Memory B cell (primary cell): Measurements from ENCODE around the gene DENND4B.

Experiments used
- ATAC-seq: fragments of 150-1000 bp; cut with Tn5 transposase; 2 replicates; pipeline ENCODE4 v1.10.0; 2021; ENCODE audit warnings: low read depth, mild to moderate bottlenecking, moderate library complexity
- DNase-seq, 2 donors: peaks; one replicate each; pipeline ENCODE4 v3.0.0; 2022; ENCODE audit warnings: low spot score in 2 of 2
- H3K27ac Mint-ChIP-seq: one replicate; pipeline ENCODE4 v1.8.0; 2022; ENCODE audit warnings: mild to moderate bottlenecking, moderate library complexity, mixed read lengths
- H3K27me3 Mint-ChIP-seq: one replicate; pipeline ENCODE4 v1.8.0; 2022; ENCODE audit warnings: mixed read lengths
- H3K36me3 Mint-ChIP-seq: one replicate; pipeline ENCODE4 v1.8.0; 2022; ENCODE audit warnings: mild to moderate bottlenecking, mixed read lengths
- H3K4me1 Mint-ChIP-seq: one replicate; pipeline ENCODE4 v1.8.0; 2022; ENCODE audit warnings: mixed read lengths
- H3K4me3 Mint-ChIP-seq: one replicate; pipeline ENCODE4 v1.8.0; 2022; ENCODE audit warnings: mild to moderate bottlenecking, moderate library complexity, mixed read lengths
- H3K9me3 Mint-ChIP-seq: one replicate; pipeline ENCODE4 v1.8.0; 2022; ENCODE audit warnings: mixed read lengths

The DENND4B gene

GRCh38 chr1:153963030-153963849 lies 16.7 kb upstream of the DENND4B start, which contains the start of gene SLC39A1:
Gene SLC39A1, minus strand, starts transcription at chr1:153963537. Its CDS starts 822 bp downstream, at chr1:153962715.
- Mint-ChIP-seq H3K27ac (peak within 1 kb of the TSS; percentile 86), H3K9me3 (no peaks in the 10 kb centered on the region), H3K36me3 (peaks cover 2% of the 10 kb centered on the region), H3K4me1 (peaks cover 42% of the 10 kb centered on the region), H3K4me3 (peak within 1 kb of the TSS; percentile 85), H3K27me3 (no peaks in the 10 kb centered on the region)
- DNase-seq (peak; percentile 87 to 89), ATAC-seq (peak; percentile 40)

GRCh38 chr1:153962088-153963029 lies 15.8 kb upstream of the DENND4B start:
- Mint-ChIP-seq H3K4me3 (peak overlapping the region; percentile 85), H3K27me3 (no peaks in the 10 kb centered on the region), H3K27ac (peak overlapping the region; percentile 86), H3K9me3 (no peaks in the 10 kb centered on the region), H3K36me3 (peaks cover 2% of the 10 kb centered on the region), H3K4me1 (peaks cover 38% of the 10 kb centered on the region)
- no peak for DNase-seq
- no peak for ATAC-seq

GRCh38 chr1:153961421-153961820 lies 14.9 kb upstream of the DENND4B start:
- peak overlapping the region; percentile 21 for H3K4me3 Mint-ChIP-seq

GRCh38 chr1:153960206-153960605 lies 13.7 kb upstream of the DENND4B start:
- DNase-seq = no peak
- no peak overlapping the region for H3K27ac Mint-ChIP-seq
- H3K4me1 Mint-ChIP-seq = peaks cover 43% of the 10 kb centered on the region
- H3K27me3 Mint-ChIP-seq = no peaks in the 10 kb centered on the region
- H3K9me3 Mint-ChIP-seq = no peaks in the 10 kb centered on the region
- peaks cover 2% of the 10 kb centered on the region for H3K36me3 Mint-ChIP-seq
- no peak for ATAC-seq
- no peak overlapping the region for H3K4me3 Mint-ChIP-seq

More at GRCh38 chr1:153961421-153961820, 14.9 kb upstream of the DENND4B start:
- no peaks in the 10 kb centered on the region for H3K27me3 Mint-ChIP-seq
- H3K4me1 Mint-ChIP-seq = peaks cover 44% of the 10 kb centered on the region
- peaks cover 2% of the 10 kb centered on the region for H3K36me3 Mint-ChIP-seq
- no peak overlapping the region for H3K27ac Mint-ChIP-seq
- DNase-seq (no peak), ATAC-seq (no peak)
- H3K9me3 Mint-ChIP-seq = no peaks in the 10 kb centered on the region

- Mint-ChIP-seq H3K9me3 (no peaks in the 10 kb centered on the region), H3K4me1 (peaks cover 43% of the 10 kb centered on the region), H3K36me3 (peaks cover 2% of the 10 kb centered on the region), H3K27me3 (no peaks in the 10 kb centered on the region), H3K4me3 (peak overlapping the region; percentile 15), H3K27ac (no peak overlapping the region)
- DNase-seq (no peak), ATAC-seq (no peak)
These were observed 12.9 kb upstream of the DENND4B start for GRCh38 chr1:153959454-153959853.

- Mint-ChIP-seq H3K27me3 (no peaks in the 10 kb centered on the region), H3K4me3 (peak overlapping the region; percentile 92), H3K36me3 (peaks cover 8% of the 10 kb centered on the region), H3K27ac (peak overlapping the region; percentile 89), H3K9me3 (no peaks in the 10 kb centered on the region), H3K4me1 (peaks cover 45% of the 10 kb centered on the region)
- ATAC-seq (no peak), DNase-seq (no peak)
These were observed 12.4 kb upstream of the DENND4B start for GRCh38 chr1:153958961-153959260.

- DNase-seq = peak; percentile 91 to 96
- H3K4me1 Mint-ChIP-seq = peaks cover 41% of the 10 kb centered on the region
- peak within 1 kb of the TSS; percentile 92 for H3K4me3 Mint-ChIP-seq
- peak; percentile 87 for ATAC-seq
- H3K9me3 Mint-ChIP-seq = no peaks in the 10 kb centered on the region
- H3K36me3 Mint-ChIP-seq = peaks cover 9% of the 10 kb centered on the region
- H3K27ac Mint-ChIP-seq = peak within 1 kb of the TSS; percentile 89
- H3K27me3 Mint-ChIP-seq = no peaks in the 10 kb centered on the region
These were observed 11.8 kb upstream of the DENND4B start, which contains the start of gene CRTC2 for GRCh38 chr1:153958111-153958960. Gene CRTC2, minus strand, starts transcription at chr1:153958612. Its CDS starts 115 bp downstream, at chr1:153958497.

GRCh38 chr1:153957744-153958110 lies 11.2 kb upstream of the DENND4B start:
- peak overlapping the region; percentile 92 for H3K4me3 Mint-ChIP-seq
- H3K36me3 Mint-ChIP-seq = peaks cover 12% of the 10 kb centered on the region
- peak overlapping the region; percentile 89 for H3K27ac Mint-ChIP-seq
- no peaks in the 10 kb centered on the region for H3K9me3 Mint-ChIP-seq
- ATAC-seq = peak; percentile 28
- no peaks in the 10 kb centered on the region for H3K27me3 Mint-ChIP-seq
- H3K4me1 Mint-ChIP-seq = peaks cover 40% of the 10 kb centered on the region
- peak; percentile 33 to 62 for DNase-seq

GRCh38 chr1:153956997-153957715 lies 10.6 kb upstream of the DENND4B start:
- DNase-seq (no peak), ATAC-seq (no peak)
- no peaks in the 10 kb centered on the region for H3K9me3 Mint-ChIP-seq
- peaks cover 38% of the 10 kb centered on the region for H3K4me1 Mint-ChIP-seq
- peaks cover 16% of the 10 kb centered on the region for H3K36me3 Mint-ChIP-seq
- H3K27ac Mint-ChIP-seq = peak overlapping the region; percentile 89
- H3K4me3 Mint-ChIP-seq = peak overlapping the region; percentile 92
- H3K27me3 Mint-ChIP-seq = no peaks in the 10 kb centered on the region

- ATAC-seq = no peak
- H3K4me1 Mint-ChIP-seq = peaks cover 46% of the 10 kb centered on the region
- H3K27ac Mint-ChIP-seq = peak overlapping the region; percentile 80
- peaks cover 35% of the 10 kb centered on the region for H3K36me3 Mint-ChIP-seq
- no peak overlapping the region for H3K4me3 Mint-ChIP-seq
- no peak for DNase-seq
- H3K9me3 Mint-ChIP-seq = no peaks in the 10 kb centered on the region
- H3K27me3 Mint-ChIP-seq = no peaks in the 10 kb centered on the region
These were observed 8.3 kb upstream of the DENND4B start for GRCh38 chr1:153954826-153955225.

GRCh38 chr1:153953859-153954365 lies 7.4 kb upstream of the DENND4B start:
- no peak for ATAC-seq
- Mint-ChIP-seq H3K4me3 (no peak overlapping the region), H3K27ac (peak overlapping the region; percentile 80), H3K9me3 (no peaks in the 10 kb centered on the region), H3K36me3 (peaks cover 38% of the 10 kb centered on the region), H3K4me1 (peaks cover 46% of the 10 kb centered on the region), H3K27me3 (no peaks in the 10 kb centered on the region)
- DNase-seq = no peak

GRCh38 chr1:153951801-153952200 lies 5.3 kb upstream of the DENND4B start:
- H3K36me3 Mint-ChIP-seq = peaks cover 42% of the 10 kb centered on the region
- no peak for ATAC-seq
- H3K27ac Mint-ChIP-seq = no peak overlapping the region
- no peak for DNase-seq
- H3K4me3 Mint-ChIP-seq = no peak overlapping the region
- H3K9me3 Mint-ChIP-seq = no peaks in the 10 kb centered on the region
- no peaks in the 10 kb centered on the region for H3K27me3 Mint-ChIP-seq
- H3K4me1 Mint-ChIP-seq = peaks cover 46% of the 10 kb centered on the region

- no peaks in the 10 kb centered on the region for H3K9me3 Mint-ChIP-seq
- no peak overlapping the region for H3K4me3 Mint-ChIP-seq
- no peaks in the 10 kb centered on the region for H3K27me3 Mint-ChIP-seq
- peaks cover 42% of the 10 kb centered on the region for H3K4me1 Mint-ChIP-seq
- peak overlapping the region; percentile 56 for H3K27ac Mint-ChIP-seq
- DNase-seq (no peak), ATAC-seq (no peak)
- H3K36me3 Mint-ChIP-seq = peaks cover 42% of the 10 kb centered on the region
These were observed 4.7 kb upstream of the DENND4B start for GRCh38 chr1:153951183-153951582.
